SU-DHL-6 (cell line): ENCODE data around the gene KMT2D.

Experiments
- H2AFZ ChIP-seq: fragments of 200-600 bp; sonication (generic); 2 replicates; pipeline ENCODE4 v1.6.1; 2014; ENCODE audit warnings: low read depth, mild to moderate bottlenecking, moderate library complexity, mixed read lengths, antibody characterized with exemption, low read length; ENCODE audit not compliant: severe bottlenecking
- H3F3A ChIP-seq: fragments of 200-600 bp; shearing (Covaris generic); 2 replicates; pipeline ENCODE4 v1.6.0; 2016; ENCODE audit warnings: antibody characterized with exemption, mild to moderate bottlenecking; ENCODE audit not compliant: insufficient read depth
- H3K27ac ChIP-seq: fragments of 200-600 bp; sonication (generic); 2 replicates; pipeline ENCODE4 v1.5.1; 2016; ENCODE audit warnings: low read depth, mild to moderate bottlenecking, low read length, moderate library complexity, mixed read lengths
- H3K27me3 ChIP-seq: fragments of 200-600 bp; sonication (generic), shearing (Covaris generic); 2 replicates; pipeline ENCODE4 v1.6.0; 2014; ENCODE audit warnings: mild to moderate bottlenecking, low read length
- H3K36me3 ChIP-seq: fragments of 200-600 bp; sonication (generic); 2 replicates; pipeline ENCODE4 v1.6.1; 2014; ENCODE audit warnings: mild to moderate bottlenecking, low read length, mixed read lengths
- H3K4me2 ChIP-seq: fragments of 300-600, 200-600 bp; shearing (Covaris generic), sonication (generic); 2 replicates; pipeline ENCODE4 v1.6.0; 2014; ENCODE audit warnings: low read length, low read depth, mild to moderate bottlenecking; ENCODE audit not compliant: poor library complexity, severe bottlenecking
- H3K4me3 ChIP-seq: fragments of 200-600 bp; sonication (generic); 2 replicates; pipeline ENCODE4 v1.5.1; 2014; ENCODE audit warnings: antibody characterized with exemption, low read length, mild to moderate bottlenecking, mixed read lengths; ENCODE audit not compliant: insufficient read depth, poor library complexity, severe bottlenecking
- H3K79me2 ChIP-seq: fragments of 200-600 bp; sonication (generic); 2 replicates; pipeline ENCODE4 v1.6.1; 2014; ENCODE audit warnings: mild to moderate bottlenecking, low read length, moderate library complexity; ENCODE audit not compliant: insufficient read depth
- H3K9ac ChIP-seq: fragments of 200-600 bp; sonication (generic); 2 replicates; pipeline ENCODE4 v1.7.0; 2014; ENCODE audit warnings: mild to moderate bottlenecking, low read length
- H3K9me2 ChIP-seq: fragments of 200-600 bp; sonication (generic); replicated peaks from 2 replicates; pipeline ENCODE4 v1.6.1; 2014; ENCODE audit warnings: low read length; ENCODE audit not compliant: insufficient read depth
- H3K9me3 ChIP-seq: fragments of 200-600 bp; sonication (generic); 2 replicates; pipeline ENCODE4 v1.6.1; 2014; ENCODE audit warnings: low read length, mixed read lengths; ENCODE audit not compliant: insufficient read depth
- H4K20me1 ChIP-seq: fragments of 200-600 bp; sonication (generic); 2 replicates; pipeline ENCODE4 v1.6.1; 2014; ENCODE audit warnings: low read depth, mild to moderate bottlenecking, antibody characterized with exemption, low read length, moderate library complexity, mixed read lengths
- EZH2phosphoT487 ChIP-seq: fragments of 200-600 bp; sonication (generic), shearing (Covaris generic); conservative IDR thresholded peaks from 2 replicates; pipeline ENCODE4 v1.6.1; 2018; ENCODE audit warnings: mild to moderate bottlenecking, antibody characterized with exemption, low read length, moderate library complexity, mixed read lengths
- TF ChIP-seq, protein P1 (sequence below): fragments of 200-600 bp; sonication (generic); IDR thresholded peaks from one replicate; pipeline ENCODE4 v1.5.1; 2017; ENCODE audit warnings: antibody characterized with exemption, mild to moderate bottlenecking, low read length, moderate library complexity; ENCODE audit not compliant: insufficient read depth, poor library complexity, severe bottlenecking

Gene KMT2D

DNA sequence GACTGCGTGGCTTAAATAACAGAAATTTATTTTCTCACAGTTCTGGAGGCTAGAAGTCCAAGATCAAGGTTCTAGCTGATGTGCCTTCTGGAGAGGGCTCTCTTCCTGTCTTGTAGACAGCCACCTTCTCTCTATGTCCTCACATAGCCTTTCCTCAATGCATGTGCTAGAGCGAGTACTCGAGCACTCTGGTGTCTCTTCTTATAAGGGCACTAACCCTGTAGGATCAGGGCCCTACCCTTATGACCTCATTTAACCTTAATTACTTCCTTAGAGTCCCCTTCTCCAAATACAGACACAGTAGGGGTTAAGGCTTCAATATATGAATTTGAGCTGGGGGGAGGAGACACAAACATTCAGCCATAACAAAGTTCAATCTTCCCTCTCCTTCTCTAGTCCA lies 23.8 kb upstream of the KMT2D start:
- Histone ChIP-seq H3K27me3 (no peaks in the 10 kb centered on the region), H3K4me2 (no peak overlapping the region), H4K20me1 (no peaks in the 10 kb centered on the region), H3K79me2 (no peaks in the 10 kb centered on the region), H3K9ac (no peak overlapping the region), H3K9me2 (no peaks in the 10 kb centered on the region), H2AFZ (no peak overlapping the region), H3K9me3 (no peaks in the 10 kb centered on the region), H3K4me3 (no peak overlapping the region), H3K36me3 (no peaks in the 10 kb centered on the region), H3F3A (no peaks in the 10 kb centered on the region), H3K27ac (no peak overlapping the region)
- TF ChIP-seq, protein P1, sequence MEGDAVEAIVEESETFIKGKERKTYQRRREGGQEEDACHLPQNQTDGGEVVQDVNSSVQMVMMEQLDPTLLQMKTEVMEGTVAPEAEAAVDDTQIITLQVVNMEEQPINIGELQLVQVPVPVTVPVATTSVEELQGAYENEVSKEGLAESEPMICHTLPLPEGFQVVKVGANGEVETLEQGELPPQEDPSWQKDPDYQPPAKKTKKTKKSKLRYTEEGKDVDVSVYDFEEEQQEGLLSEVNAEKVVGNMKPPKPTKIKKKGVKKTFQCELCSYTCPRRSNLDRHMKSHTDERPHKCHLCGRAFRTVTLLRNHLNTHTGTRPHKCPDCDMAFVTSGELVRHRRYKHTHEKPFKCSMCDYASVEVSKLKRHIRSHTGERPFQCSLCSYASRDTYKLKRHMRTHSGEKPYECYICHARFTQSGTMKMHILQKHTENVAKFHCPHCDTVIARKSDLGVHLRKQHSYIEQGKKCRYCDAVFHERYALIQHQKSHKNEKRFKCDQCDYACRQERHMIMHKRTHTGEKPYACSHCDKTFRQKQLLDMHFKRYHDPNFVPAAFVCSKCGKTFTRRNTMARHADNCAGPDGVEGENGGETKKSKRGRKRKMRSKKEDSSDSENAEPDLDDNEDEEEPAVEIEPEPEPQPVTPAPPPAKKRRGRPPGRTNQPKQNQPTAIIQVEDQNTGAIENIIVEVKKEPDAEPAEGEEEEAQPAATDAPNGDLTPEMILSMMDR: no peak
- no peak for TF ChIP-seq EZH2phosphoT487

DNA sequence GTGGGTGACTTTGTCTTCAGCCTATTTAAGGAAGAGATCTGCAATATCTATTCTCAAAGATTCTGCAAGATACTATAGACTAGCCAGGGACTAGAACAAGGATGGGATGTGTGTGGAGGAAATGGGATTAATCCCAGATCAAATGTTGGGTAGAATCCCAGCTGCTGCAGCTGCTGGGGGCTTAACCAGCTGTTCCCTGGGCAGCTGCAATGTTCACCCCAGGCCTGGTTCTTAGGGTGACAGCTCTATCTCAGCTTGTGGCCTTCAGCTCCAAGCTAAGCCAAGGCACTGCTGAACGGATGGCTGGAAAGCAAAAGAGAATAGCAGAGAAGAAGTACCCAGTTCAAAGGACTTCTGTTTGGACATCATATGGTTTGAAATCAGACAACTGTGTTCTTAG lies 19.2 kb upstream of the KMT2D start:
- Histone ChIP-seq H3K9ac (no peak overlapping the region), H3K79me2 (no peaks in the 10 kb centered on the region), H3K4me2 (no peak overlapping the region), H2AFZ (no peak overlapping the region), H3K36me3 (no peaks in the 10 kb centered on the region), H4K20me1 (no peaks in the 10 kb centered on the region), H3K9me2 (no peaks in the 10 kb centered on the region), H3F3A (no peaks in the 10 kb centered on the region), H3K4me3 (no peak overlapping the region), H3K27me3 (no peaks in the 10 kb centered on the region), H3K27ac (no peak overlapping the region), H3K9me3 (no peaks in the 10 kb centered on the region)
- no peak for TF ChIP-seq EZH2phosphoT487
- TF ChIP-seq, protein P1: no peak

DNA sequence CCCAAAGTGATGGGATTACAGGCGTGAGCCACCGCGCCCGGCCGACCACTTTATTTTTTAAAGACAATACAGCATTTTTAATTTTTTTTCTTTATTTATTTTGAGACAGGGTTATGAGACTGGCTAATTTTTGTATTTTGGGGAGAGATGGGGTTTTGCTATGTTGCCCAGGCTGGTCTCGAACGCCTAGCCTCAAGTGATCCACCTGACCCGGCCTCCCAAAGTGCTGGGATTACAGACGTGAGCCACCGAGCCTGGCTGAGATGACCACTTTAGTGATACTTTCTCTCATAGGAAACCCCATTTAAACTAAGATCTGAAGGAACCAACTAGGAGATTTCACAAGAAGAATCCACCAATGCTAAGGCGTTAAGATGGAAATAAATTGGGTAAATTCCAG lies 10.4 kb upstream of the KMT2D start:
- no peaks in the 10 kb centered on the region for H3K79me2 ChIP-seq
- no peaks in the 10 kb centered on the region; the same call in 1 of the 2 replicates for H3F3A ChIP-seq
- no peak for TF ChIP-seq EZH2phosphoT487
- TF ChIP-seq, protein P1: no peak
- H3K27ac ChIP-seq: no peak overlapping the region
- H4K20me1 ChIP-seq: no peaks in the 10 kb centered on the region
- no peak overlapping the region for H3K4me3 ChIP-seq
- no peaks in the 10 kb centered on the region for H3K36me3 ChIP-seq
- no peak overlapping the region for H3K4me2 ChIP-seq
- H2AFZ ChIP-seq: no peak overlapping the region
- H3K9me2 ChIP-seq: no peaks in the 10 kb centered on the region
- no peak overlapping the region for H3K9ac ChIP-seq
- no peaks in the 10 kb centered on the region for H3K9me3 ChIP-seq
- H3K27me3 ChIP-seq: no peaks in the 10 kb centered on the region
